ENCODE data around the gene NAA80. TPM values are rescaled to one million over a fixed set of nuclear protein-coding genes. Genes with fewer than 3 reads are reported as not detected.
A peak's percentile ranks its signal among the peaks of the same experiment; 100 is the strongest.

The NAA80 gene
- polyA plus RNA-seq, 1 of the 3 experiments (the other 2 are of a cell fraction), result 10.5 TPM

GRCh38 chr3:50327943-50328691 lies 28.9 kb upstream of the NAA80 start, which contains the start of gene TUSC2:
Gene TUSC2 (minus strand): TSS chr3:50328223. CDS start chr3:50328099, 124 bp downstream.
- CTCF ChIA-PET, result interaction anchor here (0.9 to 2.3 kb wide), 8 partner anchors 8 to 136 kb away, joined by 3 to 10 read pairs (median 7); partner anchors contain the start of gene HYAL1
- H3K4me1 ChIP-seq (ENCODE audit: control insufficient read depth in 1 of 2, insufficient read depth in 2 of 2, low read depth in 1 of 2, low read length in 1 of 2), result peaks cover 0 to 17% of the 10 kb centered on the region in 2 experiments; a peak in 2 of 4 replicates
- peak within 1 kb of the TSS; percentile 87 for H3K4me2 ChIP-seq
- peaks cover 10 to 47% of the 10 kb centered on the region in 2 experiments for H3K36me3 ChIP-seq (replicated peaks in 1 of 2; ENCODE audit: control insufficient read depth in 1 of 2, insufficient read depth in 2 of 2, low read length in 1 of 2)
- H3K27me3 ChIP-seq (ENCODE audit: insufficient read depth), result no peaks in the 10 kb centered on the region
- peak; percentile 77; the same call in 1 of the 2 replicates for TF ChIP-seq MXI1 (IDR thresholded peaks at IDR 0.05; ENCODE audit: low read depth, low read length)
- peak; percentile 87; the same call in 1 of the 2 replicates for TF ChIP-seq SIN3A (IDR thresholded peaks at IDR 0.05; ENCODE audit: borderline replicate concordance, low read depth, low read length)
- peak; percentile 64 for TF ChIP-seq MAX (IDR thresholded peaks at IDR 0.05; ENCODE audit: low read depth)
- no peak for TF ChIP-seq RFX5 (IDR thresholded peaks at IDR 0.05; ENCODE audit: low read length)
- TF ChIP-seq REST (IDR thresholded peaks at IDR 0.05; ENCODE audit: low read depth, low read length), result peak; percentile 75
- peak; percentile 60 for TF ChIP-seq PBX3 (IDR thresholded peaks at IDR 0.05)
- TF ChIP-seq ELF1 (IDR thresholded peaks at IDR 0.05), result peak; percentile 90
- TF ChIP-seq USF1 (IDR thresholded peaks at IDR 0.05; ENCODE audit: borderline replicate concordance, low read depth), result no peak
- TF ChIP-seq CHD2 (IDR thresholded peaks at IDR 0.05; ENCODE audit: low read length, partially characterized antibody), result peak; percentile 69
- TF ChIP-seq TAF1 (IDR thresholded peaks at IDR 0.05; ENCODE audit: borderline replicate concordance, low read depth, low read length), result peak; percentile 74; the same call in 1 of the 2 replicates
- peak; percentile 37; the same call in 1 of the 2 replicates for TF ChIP-seq IRF3 (IDR thresholded peaks at IDR 0.05; ENCODE audit: low read depth, low read length)
- no peak for TF ChIP-seq EZH2phosphoT487 (IDR thresholded peaks at IDR 0.05; ENCODE audit: borderline replicate concordance, low read depth)
- TF ChIP-seq FOSL2 (IDR thresholded peaks at IDR 0.05; ENCODE audit: borderline replicate concordance, low read depth), result no peak
- no peak for TF ChIP-seq EP300 (IDR thresholded peaks at IDR 0.05; ENCODE audit: borderline replicate concordance in 1 of 2, low read depth in 1 of 2, low read length in 1 of 2)
- peak; percentile 87 for TF ChIP-seq POLR2AphosphoS5 (IDR thresholded peaks at IDR 0.05; ENCODE audit: low read depth, low read length)
- peak; percentile 94 for TF ChIP-seq GABPA (IDR thresholded peaks at IDR 0.05; ENCODE audit: low read depth)
- peak within 1 kb of the TSS; percentile 77 for H3K9ac ChIP-seq
- H3K79me2 ChIP-seq (ENCODE audit: insufficient read depth), result peaks cover 49% of the 10 kb centered on the region
- peak within 1 kb of the TSS; percentile 88 to 97 for H3K4me3 ChIP-seq (ENCODE audit: low read depth in 2 of 2, low read length in 1 of 2)
- POLR2A ChIA-PET, result interaction anchor here (0.8 to 2.5 kb wide), 6 partner anchors 10 to 241 kb away, joined by 3 to 38 read pairs (median 4); partner anchors contain the start of genes CYB561D2, HEMK1, HYAL3 and NAA80
- 0 out of 2 replicates have a peak within 1 kb of the TSS, but pooled peaks have one; percentile 61 for H2AFZ ChIP-seq (ENCODE audit: low read depth)
- 2% methylated on average over 33 of the region's 55 CpGs for WGBS (ENCODE audit: low lambda C conversion rate)
- no peaks in the 10 kb centered on the region for H3K9me3 ChIP-seq
- DNase-seq, result peak; percentile 97
- peak within 1 kb of the TSS; percentile 46 to 90 for H3K27ac ChIP-seq (ENCODE audit: low read depth in 2 of 2, low read length in 1 of 2)
- no peaks in the 10 kb centered on the region for H3K9me2 ChIP-seq
- H3F3A ChIP-seq (replicated peaks; ENCODE audit: insufficient read depth), result peaks cover 37% of the 10 kb centered on the region
- no peaks in the 10 kb centered on the region for H4K20me1 ChIP-seq (ENCODE audit: insufficient read depth)

Data from SK-N-SH (cell line).